GDM1 (cell line): ENCODE measurements around the gene GABPA.

ENCODE experiments used
- DNase-seq: peaks from one replicate; lab custom pipeline; 2025; lab: John Stamatoyannopoulos, UW

GABPA gene

GRCh38 chr21:25811186-25811585, 76.4 kb downstream of the GABPA start:
- no peak for DNase-seq

GRCh38 chr21:25813917-25814316, 79.1 kb downstream of the GABPA start:
- no peak for DNase-seq

GRCh38 chr21:25818121-25818520, 83.3 kb downstream of the GABPA start:
- DNase-seq = no peak

GRCh38 chr21:25818551-25818950, 83.8 kb downstream of the GABPA start:
- no peak for DNase-seq
